Activated CD4-positive, CD25-positive, alpha-beta regulatory T cell (primary cell): ENCODE data around the gene HES6.
A peak's percentile ranks its signal among the peaks of the same experiment; 100 is the strongest.

Experiments used
- DNase-seq, 4 experiments: peaks; one replicate each; lab custom pipeline; 2025; lab: John Stamatoyannopoulos, UW

The HES6 gene

GRCh38 chr2:238235331-238235732, 4.5 kb downstream of the HES6 start:
- no peak for DNase-seq

GRCh38 chr2:238233625-238234024, 6.2 kb downstream of the HES6 start:
- DNase-seq = no peak

GRCh38 chr2:238231809-238232208, 8.0 kb downstream of the HES6 start:
- DNase-seq = no peak

GRCh38 chr2:238231251-238231793, 8.5 kb downstream of the HES6 start:
- DNase-seq = peak; percentile 46 to 61 (median 58)

GRCh38 chr2:238230699-238231098, 9.1 kb downstream of the HES6 start:
- no peak for DNase-seq

- no peak for DNase-seq
Observed at GRCh38 chr2:238228700-238229099, 11.1 kb downstream of the HES6 start.

GRCh38 chr2:238227587-238228032, 12.2 kb downstream of the HES6 start:
- DNase-seq = no peak

- no peak for DNase-seq
Observed at GRCh38 chr2:238226698-238227586, 12.9 kb downstream of the HES6 start.

GRCh38 chr2:238225911-238226697, 13.7 kb downstream of the HES6 start:
- no peak for DNase-seq

- DNase-seq = no peak
Observed at GRCh38 chr2:238225121-238225520, 14.7 kb downstream of the HES6 start.

- no peak for DNase-seq
Observed at GRCh38 chr2:238224356-238225035, 15.3 kb downstream of the HES6 start.

GRCh38 chr2:238220892-238221521, 18.8 kb downstream of the HES6 start:
- DNase-seq = no peak

GRCh38 chr2:238220274-238220891, 19.5 kb downstream of the HES6 start:
- no peak for DNase-seq

- DNase-seq = no peak
Observed at GRCh38 chr2:238216651-238217184, 23.1 kb downstream of the HES6 start.

GRCh38 chr2:238207006-238207405, 32.8 kb downstream of the HES6 start:
- DNase-seq = no peak

GRCh38 chr2:238203973-238204683, 35.7 kb downstream of the HES6 start:
- DNase-seq = no peak

- DNase-seq = peak; percentile 81 to 88 (median 85)
Observed at GRCh38 chr2:238203094-238203972, 36.5 kb downstream of the HES6 start, which contains the start of gene ILKAP. Gene ILKAP, minus strand, starts transcription at chr2:238203695. Its CDS starts 142 bp downstream, at chr2:238203553.

GRCh38 chr2:238202326-238203093, 37.3 kb downstream of the HES6 start:
- no peak for DNase-seq
